ENCODE data around the gene GLT8D2.

The GLT8D2 gene

DNA sequence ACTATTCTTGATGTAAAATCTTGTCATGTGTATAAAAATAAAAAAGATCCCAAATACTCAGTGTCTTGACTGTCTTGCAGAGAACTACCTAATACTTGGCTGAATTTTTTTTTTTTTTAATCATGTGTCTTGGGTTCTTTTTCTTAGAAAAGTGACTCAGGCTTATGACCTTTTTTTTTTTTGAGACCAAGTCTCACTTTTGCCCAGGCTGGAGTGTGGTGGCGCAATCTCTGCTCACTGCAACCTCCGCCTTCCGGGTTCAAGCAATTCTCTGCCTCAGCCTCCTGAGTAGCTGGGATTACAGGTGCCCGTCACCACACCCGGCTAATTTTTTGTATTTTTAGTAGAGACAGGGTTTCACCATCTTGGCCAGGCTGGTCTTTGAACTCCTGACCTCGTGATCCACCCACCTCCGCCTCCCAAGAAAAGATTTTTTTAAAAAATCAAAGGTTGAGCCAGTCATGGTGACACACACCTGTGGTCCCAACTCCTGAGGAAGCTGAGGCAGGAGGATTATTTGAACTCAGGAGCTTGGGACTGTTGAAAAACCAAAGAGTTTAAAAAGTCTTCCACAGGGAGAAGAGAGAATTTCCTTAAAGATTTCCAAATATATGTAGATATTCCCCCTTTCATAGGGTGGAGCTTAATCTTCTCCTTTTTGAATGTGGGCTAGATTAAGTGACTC, 102.0 kb downstream of the GLT8D2 start:
- peak in 2 of 3 donors; percentile 46 to 53 for DNase-seq

- no peak for DNase-seq
Measured at GRCh38 chr12:103944964-103945363, 105.0 kb downstream of the GLT8D2 start.

Measured in suppressor macrophage treated with lipopolysaccharide for 1 hour (primary cell).